HG02623 (cell line): ENCODE data around the gene SIT1.
"Not testable (repeated sequence)": the region's sequence is repeated elsewhere in the genome, so short reads cannot be mapped to it uniquely, and the experiment has no call there.

ENCODE experiments used
- ATAC-seq: cut with Tn5 transposase; IDR thresholded peaks from one replicate; pipeline ENCODE4 v1.9.1; 2021; ENCODE audit warnings: moderate library complexity; ENCODE audit not compliant: unreplicated experiment

Gene SIT1

DNA sequence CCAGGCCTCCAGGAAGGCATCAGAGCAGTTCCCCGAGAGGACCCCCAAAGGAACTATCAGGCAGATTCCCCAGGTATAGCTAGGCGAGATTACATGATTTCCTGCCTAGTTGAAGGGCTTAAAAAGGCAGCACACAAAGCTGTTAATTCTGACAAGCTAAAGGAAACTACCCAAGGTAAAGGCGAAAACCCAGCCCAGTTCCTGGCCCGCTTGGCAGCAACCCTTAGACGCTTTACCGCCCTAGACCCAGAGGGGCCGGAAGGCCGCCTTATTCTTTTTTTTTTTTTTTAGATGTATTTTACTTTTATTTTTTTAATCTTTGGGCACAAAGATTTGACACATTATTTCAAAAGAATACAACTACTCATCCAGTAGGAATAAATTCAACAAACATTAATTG, 12.0 kb downstream of the SIT1 start:
- ATAC-seq, result not testable (repeated sequence)

DNA sequence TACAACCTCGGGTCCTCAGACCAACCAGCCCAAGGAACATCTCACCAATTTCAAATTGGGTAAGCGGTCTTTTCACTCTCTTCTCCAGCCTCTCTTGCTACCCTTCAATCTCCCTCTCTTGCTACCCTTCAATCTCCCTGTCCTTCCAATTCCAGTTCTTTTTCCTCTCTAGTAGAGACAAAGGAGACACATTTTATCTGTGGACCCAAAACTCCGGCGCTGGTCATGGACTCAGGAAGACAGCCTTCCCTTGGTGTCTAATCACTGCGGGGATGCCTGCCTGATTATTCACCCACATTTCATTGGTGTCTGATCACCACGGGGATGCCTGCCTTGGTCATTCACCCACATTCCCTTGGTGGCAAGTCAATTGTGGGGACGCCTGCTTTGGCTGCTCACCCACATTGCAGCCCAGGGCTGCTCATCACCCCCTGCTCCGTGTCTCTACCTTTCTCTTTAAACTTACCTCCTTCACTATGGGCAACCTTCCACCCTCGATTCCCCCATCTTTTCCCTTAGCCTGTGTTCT, 13.2 kb downstream of the SIT1 start:
- ATAC-seq, result not testable (repeated sequence)

DNA sequence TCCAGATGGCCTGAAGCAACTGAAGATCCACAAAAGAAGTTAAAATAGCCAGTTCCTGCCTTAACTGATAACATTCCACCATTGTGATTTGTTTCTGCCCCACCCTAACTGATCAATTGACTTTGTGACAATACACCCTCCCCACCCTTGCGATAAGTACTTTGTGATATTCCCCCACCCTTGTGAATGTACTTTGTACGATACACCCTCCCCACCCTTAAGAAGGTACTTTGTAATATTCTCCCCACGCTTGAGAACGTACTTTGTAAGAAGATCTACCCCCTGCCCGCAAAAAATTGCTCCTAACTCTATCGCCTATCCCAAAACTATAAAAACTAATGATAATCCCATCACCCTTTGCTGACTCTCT, 13.9 kb downstream of the SIT1 start:
- not testable (repeated sequence) for ATAC-seq

DNA sequence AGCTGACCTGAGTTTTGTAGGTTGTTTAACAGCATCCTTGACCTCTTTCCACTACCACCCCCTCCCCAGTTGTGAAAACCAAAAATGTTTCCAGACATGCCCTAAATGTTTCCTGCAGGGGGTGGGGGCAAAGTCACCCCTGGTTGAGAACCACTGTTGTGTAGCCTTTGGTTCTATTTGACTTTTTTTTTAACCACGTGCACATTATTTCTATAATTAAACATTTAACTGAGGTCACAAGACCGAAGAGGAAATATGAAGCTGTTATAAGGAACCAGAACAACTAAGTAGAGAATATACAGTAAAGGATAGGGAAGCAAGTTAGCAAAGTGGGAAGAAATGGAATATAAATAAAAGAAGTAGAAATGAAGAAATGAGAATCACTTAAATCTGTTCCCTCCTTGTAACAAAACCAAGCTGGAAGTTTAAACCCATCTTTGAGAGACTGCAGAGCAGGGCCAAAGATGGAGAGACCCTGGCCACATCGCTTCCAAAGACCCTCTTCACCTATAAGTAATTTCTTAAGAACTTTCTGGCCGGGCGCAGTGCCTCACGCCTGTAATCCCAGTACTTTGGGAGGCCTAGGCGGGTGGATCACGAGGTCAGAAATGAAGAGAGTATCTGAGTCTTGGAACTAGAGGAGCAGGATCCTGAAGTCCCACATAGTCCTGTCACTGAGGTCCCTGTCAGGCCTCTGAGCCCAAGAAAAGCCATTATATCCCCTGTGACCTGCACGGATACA, 14.4 kb downstream of the SIT1 start:
- no peak for ATAC-seq

DNA sequence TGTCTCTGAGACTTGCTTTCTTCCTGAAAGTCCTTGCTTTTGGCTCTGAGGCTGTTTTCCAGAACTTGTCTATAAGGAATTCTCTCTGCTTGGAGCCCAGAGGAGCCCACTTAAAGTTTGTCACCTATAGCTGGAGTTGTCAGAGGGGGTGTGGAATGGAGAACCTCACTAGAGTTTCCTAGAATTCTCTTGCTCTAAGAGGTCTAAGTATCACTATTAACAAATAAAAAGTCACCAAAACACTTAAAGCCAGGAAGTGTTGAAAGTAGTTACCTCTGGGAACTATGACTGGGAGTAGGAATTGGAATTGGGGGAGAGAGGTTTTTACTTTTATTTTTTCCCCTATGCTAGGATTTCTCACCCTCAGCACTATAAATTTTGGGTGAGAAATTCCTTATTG, 15.0 kb downstream of the SIT1 start:
- no peak for ATAC-seq

DNA sequence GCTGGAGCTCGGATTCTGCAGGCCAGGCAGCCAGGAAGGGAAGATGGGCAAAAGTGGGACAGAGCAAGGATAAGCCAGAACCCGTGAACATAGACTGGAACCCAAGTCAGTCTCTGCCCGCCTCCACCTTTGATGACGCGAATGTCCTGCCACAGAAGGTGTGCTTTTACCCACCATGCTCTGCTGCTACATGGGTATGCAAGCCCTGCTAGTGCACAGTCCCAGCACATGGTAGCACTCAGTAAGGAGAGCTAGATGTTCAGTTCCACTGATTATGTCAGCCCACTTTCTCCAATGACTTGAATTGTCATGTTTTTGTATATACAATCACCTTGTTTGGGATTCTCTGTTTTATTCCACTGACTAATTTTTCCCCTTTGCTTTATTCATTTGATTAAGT, 21.1 kb downstream of the SIT1 start:
- ATAC-seq, result no peak

DNA sequence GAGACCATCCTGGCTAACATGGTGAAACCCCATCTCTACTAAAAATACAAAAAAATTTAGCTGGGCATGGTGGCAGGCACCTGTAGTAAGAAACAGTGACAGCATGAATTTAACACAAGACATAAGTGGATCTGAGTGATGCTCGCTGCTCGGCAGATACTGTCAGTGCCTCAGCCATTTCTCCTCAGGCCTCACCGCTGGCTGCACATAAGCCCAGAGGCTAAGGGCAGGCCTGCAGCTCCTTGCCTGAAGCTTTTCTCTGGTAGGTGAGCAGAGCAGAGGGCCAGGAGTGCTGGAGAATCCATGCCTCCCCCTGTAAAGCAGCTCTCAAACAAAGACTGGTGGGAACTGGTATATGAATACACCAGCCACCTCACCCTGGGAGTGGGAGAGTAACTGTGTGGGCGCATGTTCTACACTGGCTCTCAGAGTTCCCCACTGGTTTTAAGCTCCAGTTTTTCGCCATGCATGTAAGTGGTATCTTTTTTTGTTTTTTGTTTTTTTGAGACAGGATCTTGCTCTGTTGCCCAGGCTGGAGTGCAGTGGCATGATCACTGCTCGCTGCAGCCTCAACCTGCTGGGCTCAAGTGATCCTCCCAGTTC, 22.2 kb downstream of the SIT1 start:
- ATAC-seq, result no peak

DNA sequence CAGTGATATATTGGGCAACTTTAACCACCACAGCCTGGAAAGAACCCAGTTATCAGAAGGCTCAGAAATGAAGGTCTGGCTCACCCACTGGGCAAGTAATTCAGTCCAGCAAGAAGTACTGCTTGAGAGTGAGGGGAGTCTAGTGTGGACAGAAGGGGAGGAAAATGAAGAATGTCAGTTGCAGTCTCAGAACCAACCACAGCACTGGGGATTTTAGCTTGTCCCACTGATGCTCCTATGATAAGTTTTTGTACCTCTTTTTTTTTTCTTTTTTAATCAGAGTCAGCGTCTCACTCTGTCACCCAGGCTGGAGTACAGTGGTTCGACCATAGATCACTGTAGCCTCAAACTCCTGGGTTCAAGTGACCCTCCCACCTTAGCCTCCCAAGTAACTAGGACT, 23.2 kb downstream of the SIT1 start:
- no peak for ATAC-seq

DNA sequence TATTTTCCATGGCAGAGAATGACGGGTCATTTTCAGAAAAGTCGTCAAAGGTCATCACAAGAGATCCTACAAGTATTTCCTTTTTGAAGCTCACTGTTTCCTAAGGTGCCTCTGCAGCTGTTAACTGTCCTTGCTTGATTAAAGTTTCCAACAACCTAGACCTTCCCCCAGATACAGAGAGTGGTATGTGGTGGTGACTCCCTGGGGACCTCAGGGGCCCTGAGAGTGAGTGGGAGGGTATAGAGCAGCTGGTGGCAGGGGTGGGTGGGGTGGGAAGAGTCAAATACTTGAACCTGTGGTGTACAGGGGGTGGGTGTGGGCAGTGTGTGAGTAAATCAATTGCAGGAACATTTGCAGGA, 31.0 kb downstream of the SIT1 start:
- peak; percentile 34 for ATAC-seq

DNA sequence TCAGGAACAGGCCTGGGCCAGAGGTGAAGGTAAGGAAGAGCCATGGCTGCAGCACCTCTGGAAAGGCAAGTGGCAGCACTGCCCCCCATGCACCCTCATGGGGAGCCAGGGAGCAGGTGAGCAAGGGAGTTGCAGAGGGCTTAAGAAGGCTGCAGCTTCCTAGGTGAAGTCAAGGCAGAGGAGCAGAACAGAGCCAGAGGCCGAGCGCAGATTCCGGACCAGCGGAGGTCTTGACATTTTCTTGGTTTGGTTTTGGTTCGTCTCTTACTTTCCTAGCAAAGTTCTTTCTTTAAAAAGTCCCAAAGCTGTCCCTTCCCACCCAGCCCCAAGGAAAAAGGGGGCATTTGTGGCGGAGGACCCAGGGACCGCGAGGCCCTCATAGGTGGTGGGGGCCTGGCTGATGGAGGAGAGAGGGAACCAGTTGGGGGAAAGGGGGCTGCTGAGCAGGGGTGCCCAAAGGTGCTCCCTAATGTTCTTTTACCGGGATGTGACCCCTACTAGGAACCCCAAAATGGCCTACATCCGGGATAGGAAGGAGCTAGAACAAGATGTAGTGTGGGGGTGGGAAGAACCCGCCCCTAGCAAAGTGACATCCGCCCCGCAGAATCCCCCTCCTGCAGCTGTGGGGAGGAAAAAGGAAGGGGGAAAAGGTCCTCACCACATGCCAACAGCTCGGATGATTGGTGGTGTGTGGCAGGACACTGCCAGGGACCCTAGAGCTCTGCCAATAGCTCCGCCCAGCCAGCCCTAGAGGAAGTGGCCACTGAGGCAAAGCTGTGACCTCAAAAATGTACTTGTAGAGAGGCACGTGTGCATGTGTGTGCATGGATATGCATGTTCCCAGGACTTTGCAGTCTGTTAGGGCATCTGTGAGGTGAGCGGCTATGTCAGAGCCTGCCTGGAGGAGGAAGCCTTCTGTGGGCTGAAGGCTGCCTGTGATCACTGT, 31.6 kb downstream of the SIT1 start:
- peak; percentile 34 for ATAC-seq

DNA sequence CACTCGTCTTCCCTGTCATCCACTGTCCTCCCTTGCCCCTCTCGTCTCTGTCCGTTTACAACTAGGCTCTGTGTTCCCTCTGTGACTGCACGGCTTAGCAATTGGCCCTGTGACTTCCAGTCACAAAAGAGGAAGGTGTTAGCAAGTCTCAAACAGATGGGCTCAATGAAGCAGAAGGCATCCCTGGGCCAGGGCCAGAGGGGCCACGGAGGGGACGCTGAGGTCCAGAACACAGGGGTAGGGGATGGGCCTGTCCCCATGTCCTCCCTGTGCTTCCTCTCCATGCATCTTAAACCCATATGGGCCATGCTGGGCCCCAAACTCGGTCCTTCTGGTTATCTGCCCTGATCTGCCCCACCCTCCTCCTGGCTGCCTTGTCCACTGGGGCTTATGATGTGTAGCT, 32.4 kb downstream of the SIT1 start, which contains the start of gene CD72:
TSS of gene CD72 (minus strand) at position 89 of the 403 bp plus-strand sequence. CDS start 110 bp downstream, outside the sequence.
- ATAC-seq, result no peak

DNA sequence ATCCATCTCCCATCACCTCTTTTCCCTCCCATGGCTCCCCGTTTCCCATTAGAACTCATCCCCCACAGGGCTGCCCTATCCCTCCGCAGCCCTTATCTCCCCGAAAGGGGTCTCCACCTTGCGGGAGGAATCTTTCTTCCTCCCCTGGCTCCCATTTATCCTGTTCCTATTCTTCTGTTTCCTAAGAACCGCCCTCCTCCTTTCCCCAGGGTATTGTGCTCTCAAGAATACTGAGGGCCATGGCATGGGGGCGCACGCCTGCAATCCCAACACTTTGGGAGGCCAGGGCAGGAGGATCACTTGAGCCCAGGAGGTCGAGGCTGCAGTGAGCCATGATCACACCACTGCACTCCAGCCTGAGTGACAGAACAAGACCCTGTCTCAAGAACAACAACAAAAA, 33.2 kb downstream of the SIT1 start:
- no peak for ATAC-seq

DNA sequence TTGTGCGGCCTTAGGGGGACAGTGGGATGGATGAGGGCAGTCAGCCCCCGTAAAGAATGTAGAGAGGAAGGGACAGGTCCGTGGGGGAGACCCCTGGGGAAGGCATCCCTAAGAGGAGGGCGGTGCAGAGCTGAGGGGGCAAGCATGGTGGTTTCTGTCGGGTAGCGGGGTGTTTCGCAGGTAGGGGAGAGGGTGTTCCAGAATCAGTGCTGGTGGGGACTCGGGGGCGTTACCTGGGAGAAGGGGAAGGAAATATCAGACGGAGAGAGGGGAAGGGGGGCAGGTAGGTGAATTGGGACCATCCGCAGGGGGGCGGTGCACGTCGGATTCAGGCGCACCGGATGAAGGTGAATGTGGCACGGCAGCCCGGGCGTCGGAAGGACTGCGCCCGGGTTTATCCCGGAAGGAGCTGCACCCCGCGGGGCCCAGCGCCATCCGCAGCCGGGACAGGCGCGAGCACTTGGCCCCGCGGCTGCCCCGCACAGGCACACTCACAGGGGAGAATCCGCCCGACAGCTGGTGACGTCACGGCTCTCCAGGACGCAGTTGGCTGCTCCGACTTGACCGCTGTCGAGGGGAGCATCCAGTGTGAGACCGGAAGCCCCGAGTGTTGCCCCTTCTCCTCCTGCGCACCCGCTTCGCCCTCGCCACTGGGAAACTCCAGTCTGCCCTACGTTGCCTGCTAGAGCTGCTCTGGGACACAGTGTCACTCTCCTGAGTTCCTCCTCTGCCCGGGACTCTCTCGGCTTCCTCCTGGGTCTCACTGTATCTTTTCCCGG, 33.9 kb downstream of the SIT1 start:
- ATAC-seq, result peak; percentile 37

DNA sequence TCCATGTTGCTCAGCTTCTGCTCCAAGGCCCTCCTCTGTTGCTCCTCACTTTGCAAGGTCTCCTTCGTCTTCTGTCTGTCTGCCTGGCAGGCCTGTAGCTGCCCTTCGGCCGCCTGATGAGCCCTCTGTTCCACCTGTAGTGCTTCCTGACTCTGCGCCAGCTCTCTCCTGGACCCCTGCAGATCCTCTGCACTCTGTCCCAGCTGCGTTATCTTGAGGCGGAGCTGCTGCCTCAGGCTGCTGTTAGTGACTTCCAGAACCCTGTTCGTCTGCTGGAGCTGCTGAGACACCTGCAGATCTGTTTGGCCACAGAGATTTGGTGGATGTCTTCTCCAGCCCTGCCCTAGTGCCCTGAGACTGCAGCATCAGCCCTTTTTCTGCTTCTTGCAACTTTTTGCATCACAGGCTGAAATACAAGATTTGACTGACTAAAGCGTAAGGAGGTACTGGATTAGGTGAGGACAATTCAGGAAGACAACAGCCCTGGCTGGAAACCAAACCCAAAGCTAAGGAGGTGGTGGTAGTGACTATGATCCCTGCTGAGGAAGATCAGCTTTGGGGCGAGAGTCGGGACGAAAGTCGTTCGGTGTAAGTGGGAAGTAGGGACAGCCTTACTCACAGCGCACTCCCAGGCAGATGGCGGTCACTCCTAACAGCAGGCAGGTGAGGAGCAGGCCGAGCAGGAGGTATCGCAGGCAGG, 34.6 kb downstream of the SIT1 start:
- no peak for ATAC-seq

DNA sequence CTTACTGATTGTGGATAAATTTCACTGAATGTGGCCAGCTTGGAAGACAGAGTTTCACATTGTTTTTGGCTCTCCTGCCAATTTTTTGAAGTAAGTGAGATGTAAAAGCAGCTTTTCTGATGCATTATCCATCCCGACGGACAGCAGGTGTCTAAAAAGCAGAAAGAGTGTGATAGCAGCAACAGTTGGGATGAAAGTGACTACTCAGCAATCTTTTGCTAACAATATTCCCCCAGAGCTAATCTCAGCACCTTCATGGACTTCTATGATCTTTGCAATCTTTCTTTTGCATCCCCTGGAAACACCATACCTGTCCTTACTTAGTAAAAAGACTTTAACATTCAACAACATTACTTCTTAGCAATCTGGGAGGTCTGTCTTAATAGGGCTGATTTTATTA, 37.9 kb downstream of the SIT1 start:
- no peak for ATAC-seq

DNA sequence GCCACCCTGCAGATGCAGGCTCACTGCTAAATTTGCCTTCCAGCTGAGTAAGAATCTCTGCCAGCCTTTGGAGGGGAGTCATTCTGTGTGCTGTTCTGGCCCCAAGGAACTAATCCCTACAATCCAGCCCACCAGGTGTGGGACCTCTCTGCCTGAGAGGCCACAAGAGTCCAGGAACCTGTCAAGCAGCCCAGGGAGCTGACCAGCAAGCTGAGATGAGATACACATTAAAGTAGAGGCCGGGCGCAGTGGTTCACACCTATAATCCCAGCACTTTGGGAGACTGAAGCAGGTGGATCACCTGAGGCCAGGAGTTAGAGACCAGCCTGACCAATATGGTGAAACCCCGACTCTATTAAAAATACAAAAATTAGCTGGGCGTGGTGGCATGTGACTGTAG, 38.7 kb downstream of the SIT1 start:
- not testable (repeated sequence) for ATAC-seq

DNA sequence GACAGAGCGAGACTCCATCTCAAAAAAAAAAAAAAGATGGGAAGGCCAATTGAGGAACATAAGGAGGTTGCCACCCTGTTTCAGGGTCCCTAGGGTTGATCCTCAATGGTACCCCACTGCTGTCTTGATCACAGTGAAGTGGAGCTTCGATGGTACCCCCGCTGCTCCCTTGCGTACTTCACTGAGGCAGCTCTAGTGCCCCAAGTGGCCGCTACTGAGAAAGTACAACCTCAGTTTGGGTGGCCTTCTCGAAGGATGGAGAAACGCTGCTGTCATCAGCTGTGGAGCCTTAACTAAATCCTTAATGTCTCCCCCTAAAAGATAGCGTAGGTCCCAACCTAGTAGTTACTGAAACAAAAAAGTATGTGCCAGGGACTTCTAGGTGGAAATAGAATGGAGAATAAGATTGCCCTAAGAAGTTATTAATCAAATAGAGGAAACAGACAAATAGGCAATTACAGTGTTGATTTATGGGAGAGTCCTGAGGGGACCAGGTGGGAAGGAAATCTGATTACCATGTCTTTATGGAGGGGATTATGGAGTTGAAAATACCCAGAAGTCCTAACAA, 39.4 kb downstream of the SIT1 start:
- peak; percentile 43 for ATAC-seq

DNA sequence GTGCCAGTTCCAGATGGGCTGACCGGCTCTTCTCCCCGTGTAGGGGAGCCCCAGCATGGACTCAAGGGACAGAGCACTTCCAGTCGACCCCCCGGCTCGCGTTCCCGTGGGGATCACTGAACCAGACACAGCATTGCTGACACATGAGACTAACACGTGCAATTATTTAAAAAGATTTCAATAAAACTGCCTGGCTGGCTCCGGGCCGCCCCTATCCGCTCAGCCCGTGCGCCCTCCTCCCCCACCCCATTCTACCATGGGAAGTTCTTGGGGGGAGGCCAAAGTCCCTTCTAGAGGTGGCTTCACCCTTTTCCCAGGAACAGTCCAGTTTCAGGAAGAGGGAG, 40.9 kb downstream of the SIT1 start:
- no peak for ATAC-seq

DNA sequence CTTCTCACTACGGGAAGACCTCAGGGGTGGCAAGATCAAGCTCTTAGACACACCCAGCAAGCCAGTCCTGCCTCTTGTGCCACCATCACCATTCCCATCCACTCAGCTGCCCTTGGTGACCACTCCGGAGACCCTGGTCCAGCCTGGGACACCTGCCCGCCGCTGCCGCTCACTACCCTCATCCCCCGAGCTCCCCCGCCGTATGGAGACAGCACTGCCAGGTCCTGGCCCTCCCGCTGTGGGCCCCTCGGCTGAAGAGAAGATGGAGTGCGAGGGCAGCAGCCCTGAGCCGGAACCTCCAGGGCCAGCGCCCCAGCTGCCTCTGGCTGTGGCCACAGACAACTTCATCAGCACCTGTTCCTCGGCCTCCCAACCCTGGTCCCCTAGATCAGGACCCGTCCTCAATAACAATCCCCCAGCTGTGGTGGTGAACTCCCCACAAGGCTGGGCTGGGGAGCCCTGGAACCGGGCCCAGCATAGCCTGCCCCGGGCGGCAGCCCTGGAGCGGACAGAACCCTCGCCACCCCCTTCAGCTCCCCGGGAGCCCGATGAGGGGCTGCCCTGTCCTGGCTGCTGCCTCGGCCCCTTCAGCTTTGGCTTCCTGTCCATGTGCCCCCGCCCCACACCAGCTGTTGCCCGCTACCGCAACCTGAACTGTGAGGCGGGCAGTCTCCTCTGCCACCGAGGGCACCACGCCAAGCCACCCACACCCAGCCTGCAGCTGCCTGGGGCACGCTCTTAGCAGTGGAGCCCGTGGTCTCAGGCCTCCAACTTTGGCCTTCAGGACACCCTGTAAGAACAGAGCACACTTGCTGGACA, 41.5 kb downstream of the SIT1 start:
- no peak for ATAC-seq
